Activated T-cell treated with anti-CD3 and anti-CD28 coated beads for 4 hours (primary cell): ENCODE results near the gene ZNF695.

Source experiments
- DNase-seq: peaks from one replicate; pipeline ENCODE4 v3.0.0-alpha.2; 2020

ZNF695 gene

GRCh38 chr1:246954126-246954525, 53.7 kb downstream of the ZNF695 start:
- DNase-seq, result no peak

GRCh38 chr1:246951413-246951812, 56.4 kb downstream of the ZNF695 start:
- no peak for DNase-seq

GRCh38 chr1:246949956-246950355, 57.9 kb downstream of the ZNF695 start:
- no peak for DNase-seq

- DNase-seq, result no peak
These were observed 60.6 kb downstream of the ZNF695 start for GRCh38 chr1:246947255-246947654.

- DNase-seq, result no peak
These were observed 61.5 kb downstream of the ZNF695 start for GRCh38 chr1:246946366-246946765.
